ENCODE data around the gene PRMT9. TPM values are rescaled to one million over a fixed set of nuclear protein-coding genes. Genes with fewer than 3 reads are reported as not detected.
A peak's percentile ranks its signal among the peaks of the same experiment; 100 is the strongest.

PRMT9 gene
- total RNA-seq: 7.1 and 9.1 TPM in 2 replicates

DNA sequence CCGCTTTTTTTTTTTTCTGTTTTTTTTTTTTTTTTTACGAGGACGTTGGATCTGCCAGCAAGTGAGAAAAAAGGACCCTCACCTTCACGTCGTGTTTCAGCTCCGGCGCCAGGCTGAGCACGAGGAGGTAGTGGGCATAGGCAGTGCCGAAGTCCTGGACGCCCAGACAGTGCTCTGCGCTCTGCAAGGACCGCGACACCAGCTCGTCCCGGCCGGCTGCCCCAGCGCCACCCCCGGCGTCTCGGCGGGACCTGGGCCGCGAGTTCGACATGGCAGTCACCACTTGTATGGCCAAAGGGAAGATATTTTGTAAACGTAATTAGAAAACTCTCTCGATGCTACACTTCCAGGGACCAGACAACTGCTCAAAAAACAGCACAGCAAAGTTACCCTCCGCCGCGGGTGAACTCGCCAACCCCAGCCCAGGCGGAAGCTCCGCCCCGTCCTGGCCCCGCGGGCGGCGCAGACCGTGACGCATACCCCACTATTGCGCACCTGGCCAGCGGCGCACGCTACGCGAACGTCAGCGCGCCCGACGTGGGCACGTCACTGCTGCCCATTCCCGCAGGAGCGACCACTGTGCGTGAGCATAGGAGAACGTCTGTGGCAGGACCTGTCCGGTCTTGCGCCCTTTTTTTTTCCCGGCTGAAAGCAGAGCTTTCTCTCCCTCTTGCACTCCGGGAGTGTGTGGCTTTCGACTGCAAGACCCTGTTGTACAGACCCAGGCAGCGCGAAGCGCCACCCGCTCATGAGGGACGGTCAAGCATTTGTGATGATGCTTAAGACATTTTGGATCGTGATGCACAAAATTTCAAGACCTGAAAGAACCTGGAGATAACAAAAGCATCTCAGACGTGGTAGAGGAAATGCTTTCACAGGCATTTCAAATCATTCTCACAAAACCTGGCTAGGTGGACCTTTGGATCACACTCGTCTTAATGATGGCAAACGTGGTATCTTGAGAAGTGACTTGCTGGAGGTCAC is at the start of gene PRMT9:
Gene PRMT9 (minus strand): TSS at position 447 of the 984 bp plus-strand sequence. CDS start 176 bp downstream, at position 271.
- Histone ChIP-seq H3K36me3 (ENCODE audit: control insufficient read depth, insufficient read depth, low read length) (no peaks in the 10 kb centered on the region), H3K4me3 (ENCODE audit: low read depth, low read length) (peak within 1 kb of the TSS; percentile 72), H3K27me3 (ENCODE audit: control insufficient read depth, insufficient read depth, low read length) (no peaks in the 10 kb centered on the region)
- TF ChIP-seq, protein P1, sequence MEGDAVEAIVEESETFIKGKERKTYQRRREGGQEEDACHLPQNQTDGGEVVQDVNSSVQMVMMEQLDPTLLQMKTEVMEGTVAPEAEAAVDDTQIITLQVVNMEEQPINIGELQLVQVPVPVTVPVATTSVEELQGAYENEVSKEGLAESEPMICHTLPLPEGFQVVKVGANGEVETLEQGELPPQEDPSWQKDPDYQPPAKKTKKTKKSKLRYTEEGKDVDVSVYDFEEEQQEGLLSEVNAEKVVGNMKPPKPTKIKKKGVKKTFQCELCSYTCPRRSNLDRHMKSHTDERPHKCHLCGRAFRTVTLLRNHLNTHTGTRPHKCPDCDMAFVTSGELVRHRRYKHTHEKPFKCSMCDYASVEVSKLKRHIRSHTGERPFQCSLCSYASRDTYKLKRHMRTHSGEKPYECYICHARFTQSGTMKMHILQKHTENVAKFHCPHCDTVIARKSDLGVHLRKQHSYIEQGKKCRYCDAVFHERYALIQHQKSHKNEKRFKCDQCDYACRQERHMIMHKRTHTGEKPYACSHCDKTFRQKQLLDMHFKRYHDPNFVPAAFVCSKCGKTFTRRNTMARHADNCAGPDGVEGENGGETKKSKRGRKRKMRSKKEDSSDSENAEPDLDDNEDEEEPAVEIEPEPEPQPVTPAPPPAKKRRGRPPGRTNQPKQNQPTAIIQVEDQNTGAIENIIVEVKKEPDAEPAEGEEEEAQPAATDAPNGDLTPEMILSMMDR (IDR thresholded peaks at IDR 0.05; ENCODE audit: insufficient read depth, low read length, severe bottlenecking): no peak
- DNase-seq (ENCODE audit: low read depth) (peak; percentile 77), FAIRE-seq (no peak)

DNA sequence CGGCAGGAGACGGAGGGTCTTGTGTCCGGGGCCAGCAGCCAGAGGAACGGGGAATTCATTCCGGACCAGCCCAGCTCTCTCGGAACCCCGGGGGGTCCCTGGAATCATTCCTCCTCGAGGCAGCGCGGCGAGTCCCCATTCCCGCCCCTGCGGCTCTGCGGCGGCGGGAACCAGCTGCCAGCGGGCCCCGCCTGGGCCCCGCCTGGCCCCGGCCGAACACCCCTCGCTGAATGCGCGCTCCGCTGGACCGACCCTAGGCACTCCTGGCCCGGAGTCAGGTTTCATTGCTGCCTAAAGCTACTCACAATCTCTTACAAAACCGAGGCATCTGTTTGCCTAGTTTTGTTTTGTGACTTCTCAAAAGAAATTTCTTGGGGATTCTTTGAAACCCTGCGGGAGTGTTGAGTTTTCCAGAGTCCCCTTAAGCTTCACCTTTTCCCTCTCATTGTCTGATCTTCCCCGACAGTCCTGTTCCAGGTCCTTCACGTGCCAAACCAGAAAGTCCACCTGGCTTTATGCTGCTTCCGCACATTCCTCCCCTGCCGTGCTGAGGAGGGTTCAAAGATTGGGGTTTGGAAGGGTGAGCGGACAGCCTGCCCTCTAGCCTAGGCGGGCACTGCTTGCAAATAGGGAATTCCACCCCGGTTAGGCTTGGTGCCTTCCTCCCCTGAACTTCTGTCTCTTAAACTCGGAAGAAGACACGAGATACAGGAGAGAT is 48.7 kb upstream of the PRMT9 start:
- H3K4me3 ChIP-seq (ENCODE audit: low read depth, low read length): peak overlapping the region; percentile 90
- no peaks in the 10 kb centered on the region for H3K27me3 ChIP-seq (ENCODE audit: control insufficient read depth, insufficient read depth, low read length)
- TF ChIP-seq, protein P1 (IDR thresholded peaks at IDR 0.05; ENCODE audit: insufficient read depth, low read length, severe bottlenecking): no peak
- peak; percentile 23 for DNase-seq (ENCODE audit: low read depth)
- H3K36me3 ChIP-seq (ENCODE audit: control insufficient read depth, insufficient read depth, low read length): no peaks in the 10 kb centered on the region
- no peak for FAIRE-seq

DNA sequence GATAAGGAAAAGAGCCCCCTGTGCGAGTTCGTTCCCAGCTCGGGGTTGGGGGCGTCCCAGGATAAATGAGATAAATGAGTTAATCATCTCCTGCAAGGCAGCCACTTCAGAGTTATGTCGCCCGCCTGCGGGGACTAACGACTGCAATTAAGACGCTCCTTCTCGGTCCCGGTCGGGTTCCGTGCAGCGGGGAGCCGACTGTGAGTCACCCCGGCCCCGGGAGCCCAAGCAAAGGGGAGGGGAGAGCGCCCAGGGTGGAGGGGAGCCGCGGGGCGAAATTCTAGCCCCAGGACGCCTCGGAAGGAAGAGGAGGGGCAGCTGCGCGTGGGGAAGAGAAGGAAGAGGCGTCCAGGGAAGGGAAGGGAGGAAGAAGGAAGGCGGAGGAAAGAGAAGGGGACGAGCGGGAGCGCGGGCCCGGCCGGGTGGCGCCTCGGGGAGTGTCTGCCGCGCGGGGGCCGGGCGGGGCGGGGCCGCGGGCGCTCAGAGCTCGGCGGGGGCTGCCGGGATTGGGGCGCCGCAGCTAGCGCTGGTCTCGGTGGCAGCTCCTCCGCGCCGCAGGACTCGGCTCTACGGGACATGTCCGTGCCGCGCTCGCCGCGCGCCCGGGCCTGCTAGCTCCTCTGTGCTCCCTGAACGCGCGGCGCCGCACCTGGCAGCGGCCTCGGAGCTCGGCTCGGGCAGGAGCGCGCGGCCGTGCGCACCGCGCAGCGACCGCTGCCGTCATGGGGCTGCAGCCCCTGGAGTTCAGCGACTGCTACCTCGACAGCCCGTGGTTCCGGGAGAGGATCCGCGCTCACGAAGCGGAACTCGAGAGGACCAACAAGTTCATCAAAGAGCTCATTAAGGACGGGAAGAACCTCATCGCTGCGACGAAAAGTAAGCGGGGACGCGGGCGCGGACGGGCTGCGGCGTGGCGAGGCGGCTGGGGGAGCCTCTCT is 47.9 kb upstream of the PRMT9 start, which contains the start of gene ARHGAP10:
Gene ARHGAP10 (plus strand): TSS at position 509 of the 938 bp plus-strand sequence. CDS start 214 bp downstream, at position 723.
- no peak for FAIRE-seq

DNA sequence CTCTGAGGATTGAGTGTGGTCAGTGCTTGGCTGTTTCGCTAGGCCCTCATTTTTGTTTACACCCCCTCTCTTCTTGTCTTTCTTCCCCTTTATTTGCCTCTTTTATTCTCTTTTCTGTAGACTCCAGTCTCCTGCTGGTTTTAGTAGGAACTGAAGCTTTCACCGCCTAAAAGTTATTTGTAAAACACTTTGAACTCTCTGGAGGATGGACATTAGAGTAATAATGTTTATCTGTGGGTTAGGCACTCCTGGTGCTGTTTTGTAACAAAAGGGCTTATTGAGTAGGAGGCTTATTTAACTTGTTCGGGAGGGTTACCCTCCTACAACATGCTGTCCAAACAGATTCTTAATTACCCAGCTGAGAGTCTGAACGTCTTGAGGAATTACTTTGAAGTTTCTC is 46.4 kb upstream of the PRMT9 start:
- FAIRE-seq: no peak
- DNase-seq (ENCODE audit: low read depth): no peak

More for the DNA sequence above, 47.9 kb upstream of the PRMT9 start, which contains the start of gene ARHGAP10:
- peak within 1 kb of the TSS; percentile 90 for H3K4me3 ChIP-seq (ENCODE audit: low read depth, low read length)
- peak; percentile 59 for DNase-seq (ENCODE audit: low read depth)
- TF ChIP-seq, protein P1 (IDR thresholded peaks at IDR 0.05; ENCODE audit: insufficient read depth, low read length, severe bottlenecking): no peak
- no peaks in the 10 kb centered on the region for H3K36me3 ChIP-seq (ENCODE audit: control insufficient read depth, insufficient read depth, low read length)
- no peaks in the 10 kb centered on the region for H3K27me3 ChIP-seq (ENCODE audit: control insufficient read depth, insufficient read depth, low read length)

More for the DNA sequence above, 46.4 kb upstream of the PRMT9 start:
- Histone ChIP-seq H3K4me3 (ENCODE audit: low read depth, low read length) (no peak overlapping the region), H3K27me3 (ENCODE audit: control insufficient read depth, insufficient read depth, low read length) (no peaks in the 10 kb centered on the region), H3K36me3 (ENCODE audit: control insufficient read depth, insufficient read depth, low read length) (no peaks in the 10 kb centered on the region)
- TF ChIP-seq, protein P1 (IDR thresholded peaks at IDR 0.05; ENCODE audit: insufficient read depth, low read length, severe bottlenecking): no peak
